Natural killer cell (primary cell): ENCODE results near the gene ARPC5L. TPM values are rescaled to one million over a fixed set of nuclear protein-coding genes. Genes with fewer than 3 reads are reported as not detected.
"Not testable (repeated sequence)": the region's sequence is repeated elsewhere in the genome, so short reads cannot be mapped to it uniquely, and the experiment has no call there.

Experiments
- ATAC-seq, 3 donors: fragments of 150-1000 bp in 2 of 3; fragments of 200-7000 bp in 1 of 3; cut with Tn5 transposase; 1 replicate in 1 of 3; 2 replicates in 2 of 3; pipeline ENCODE4 v1.10.0; 2021; ENCODE audit warnings: mild to moderate bottlenecking in 2 of 3, moderate library complexity in 2 of 3
- DNase-seq, 2 donors: peaks; one replicate each; pipeline versions ENCODE4 v3.0.0 to v3.0.0-alpha.2; 2013 to 2021; ENCODE audit warnings: mixed read lengths in 1 of 2
- H3K27ac ChIP-seq: one replicate; pipeline ENCODE4 v1.5.1; 2013; ENCODE audit warnings: mild to moderate bottlenecking, low read length
- H3K27me3 ChIP-seq: one replicate; pipeline ENCODE4 v1.6.1; 2013; ENCODE audit warnings: low read length; ENCODE audit not compliant: control insufficient read depth, insufficient read depth
- H3K36me3 ChIP-seq: one replicate; pipeline ENCODE4 v1.6.1; 2013; ENCODE audit warnings: low read length; ENCODE audit not compliant: control insufficient read depth, insufficient read depth
- H3K4me1 ChIP-seq: one replicate; pipeline ENCODE4 v1.6.1; 2013; ENCODE audit warnings: low read length; ENCODE audit not compliant: control insufficient read depth, insufficient read depth
- H3K4me3 ChIP-seq: one replicate; pipeline ENCODE4 v1.5.1; 2013; ENCODE audit warnings: low read length
- H3K9me3 ChIP-seq: one replicate; pipeline ENCODE4 v1.6.1; 2013; ENCODE audit warnings: low read length; ENCODE audit not compliant: control insufficient read depth, insufficient read depth
- H3K27ac Mint-ChIP-seq, 2 donors: one replicate each; pipeline ENCODE4 v1.8.0; 2022; ENCODE audit warnings: mild to moderate bottlenecking in 2 of 2, mixed read lengths in 2 of 2, moderate library complexity in 1 of 2
- H3K27me3 Mint-ChIP-seq, 2 donors: one replicate each; pipeline ENCODE4 v1.8.0; 2022; ENCODE audit warnings: low read depth in 2 of 2, mixed read lengths in 2 of 2
- H3K36me3 Mint-ChIP-seq: one replicate; pipeline ENCODE4 v1.8.0; 2022; ENCODE audit warnings: mixed read lengths
- H3K4me1 Mint-ChIP-seq, 2 donors: one replicate each; pipeline ENCODE4 v1.8.0; 2022; ENCODE audit warnings: mixed read lengths in 2 of 2
- H3K4me3 Mint-ChIP-seq: one replicate; pipeline ENCODE4 v1.8.0; 2022; ENCODE audit warnings: mild to moderate bottlenecking, moderate library complexity, mixed read lengths
- H3K9me3 Mint-ChIP-seq, 2 donors: one replicate each; pipeline ENCODE4 v1.8.0; 2022; ENCODE audit warnings: mixed read lengths in 2 of 2
- CTCF ChIP-seq: fragments of 200-600 bp; IDR thresholded peaks from one replicate; pipeline ENCODE4 v1.8.0; 2022; ENCODE audit warnings: antibody characterized with exemption
- WGBS: methylation state at CpG from one replicate; pipeline ENCODE4 v1.1.7; 2013; ENCODE audit warnings: missing lambda C conversion rate; ENCODE audit not compliant: insufficient coverage; 5-methylcytosine and 5-hydroxymethylcytosine counted together
- intact Hi-C: fragments of 100-400 bp; cut with micrococcal nuclease; formaldehyde crosslinking; loops from one replicate; pipeline ENCODE4 v1.14.2; 2022
- total RNA-seq, 4 donors: library from RNA; stranded (reverse); fragments of 120-200 nt in 1 of 4; gene quantifications; one replicate each; pipeline versions ENCODE4 v1.2.3 to v1.2.4, GENCODE V29; 2013 to 2022

ARPC5L gene
- total RNA-seq, 3 donors from 2014 or later (not counting 1 experiment from before 2014, with no cell fraction given), result 131 to 169 (median 139) TPM

GRCh38 chr9:124844291-124844690 lies 17.6 kb upstream of the ARPC5L start:
- no peak overlapping the region for H3K27ac ChIP-seq
- H3K27me3 ChIP-seq, result peaks cover 3% of the 10 kb centered on the region

GRCh38 chr9:124846467-124846866 lies 15.5 kb upstream of the ARPC5L start:
- 91% methylated on average over 7 of the region's 9 CpGs for WGBS
- H3K27ac ChIP-seq, H3K36me3 ChIP-seq, H3K27me3 Mint-ChIP-seq, ATAC-seq, DNase-seq, H3K4me1 ChIP-seq, H3K9me3 ChIP-seq, H3K4me3 ChIP-seq, H3K36me3 Mint-ChIP-seq, H3K4me1 Mint-ChIP-seq, H3K4me3 Mint-ChIP-seq, H3K27me3 ChIP-seq, intact Hi-C loops, H3K27ac Mint-ChIP-seq, H3K9me3 Mint-ChIP-seq: not testable (repeated sequence)

More at GRCh38 chr9:124844291-124844690, 17.6 kb upstream of the ARPC5L start:
- H3K36me3 ChIP-seq, result no peaks in the 10 kb centered on the region
- ATAC-seq (no peak), DNase-seq (no peak)
- no peak overlapping the region for H3K4me3 ChIP-seq
- Mint-ChIP-seq H3K9me3 (no peaks in the 10 kb centered on the region), H3K27me3 (no peaks in the 10 kb centered on the region), H3K4me3 (no peak overlapping the region), H3K36me3 (no peaks in the 10 kb centered on the region), H3K27ac (no peak overlapping the region), H3K4me1 (no peaks in the 10 kb centered on the region)
- WGBS, result 64% methylated on average over 3 of the region's 4 CpGs
- no peaks in the 10 kb centered on the region for H3K4me1 ChIP-seq
- no peaks in the 10 kb centered on the region for H3K9me3 ChIP-seq
- TF ChIP-seq CTCF, result no peak
- intact Hi-C loops, result no loop called here

GRCh38 chr9:124846969-124847368 lies 15.0 kb upstream of the ARPC5L start:
- Histone ChIP-seq H3K4me1 (peaks cover 5% of the 10 kb centered on the region), H3K4me3 (no peak overlapping the region), H3K27ac (no peak overlapping the region), H3K9me3 (no peaks in the 10 kb centered on the region), H3K27me3 (peaks cover 3% of the 10 kb centered on the region), H3K36me3 (no peaks in the 10 kb centered on the region)
- H3K4me3 Mint-ChIP-seq, result no peak overlapping the region
- no peak for DNase-seq
- no peaks in the 10 kb centered on the region for H3K27me3 Mint-ChIP-seq
- peaks cover 7 to 8% of the 10 kb centered on the region in 2 donors for H3K4me1 Mint-ChIP-seq
- ATAC-seq, result no peak
- intact Hi-C loops, result no loop called here
- no peaks in the 10 kb centered on the region for H3K36me3 Mint-ChIP-seq
- TF ChIP-seq CTCF, result no peak
- WGBS, result 95% methylated on average over 5 of the region's 6 CpGs
- H3K9me3 Mint-ChIP-seq, result no peaks in the 10 kb centered on the region
- H3K27ac Mint-ChIP-seq, result no peak overlapping the region

- Mint-ChIP-seq H3K4me1 (peaks cover 13 to 20% of the 10 kb centered on the region in 2 donors), H3K9me3 (no peaks in the 10 kb centered on the region), H3K27ac (no peak overlapping the region), H3K36me3 (no peaks in the 10 kb centered on the region), H3K4me3 (no peak overlapping the region), H3K27me3 (no peaks in the 10 kb centered on the region)
- DNase-seq (no peak), ATAC-seq (no peak)
- 93% methylated on average over 10 of the region's 10 CpGs for WGBS
- Histone ChIP-seq H3K27me3 (peaks cover 3% of the 10 kb centered on the region), H3K4me1 (peaks cover 23% of the 10 kb centered on the region), H3K4me3 (no peak overlapping the region), H3K36me3 (no peaks in the 10 kb centered on the region), H3K9me3 (no peaks in the 10 kb centered on the region), H3K27ac (no peak overlapping the region)
- intact Hi-C loops, result loop anchor here (5.0 kb wide), 1 partner anchor 232 kb away; no protein-coding TSS in a partner anchor
- TF ChIP-seq CTCF, result no peak
Measured at GRCh38 chr9:124849801-124850200, 12.1 kb upstream of the ARPC5L start.
